Kasumi-1 (cell line): ENCODE measurements around the gene ZNF608.

ENCODE experiments used
- DNase-seq, 2 experiments: peaks; one replicate each; lab custom pipeline; 2025; lab: John Stamatoyannopoulos, UW

The ZNF608 gene

DNA sequence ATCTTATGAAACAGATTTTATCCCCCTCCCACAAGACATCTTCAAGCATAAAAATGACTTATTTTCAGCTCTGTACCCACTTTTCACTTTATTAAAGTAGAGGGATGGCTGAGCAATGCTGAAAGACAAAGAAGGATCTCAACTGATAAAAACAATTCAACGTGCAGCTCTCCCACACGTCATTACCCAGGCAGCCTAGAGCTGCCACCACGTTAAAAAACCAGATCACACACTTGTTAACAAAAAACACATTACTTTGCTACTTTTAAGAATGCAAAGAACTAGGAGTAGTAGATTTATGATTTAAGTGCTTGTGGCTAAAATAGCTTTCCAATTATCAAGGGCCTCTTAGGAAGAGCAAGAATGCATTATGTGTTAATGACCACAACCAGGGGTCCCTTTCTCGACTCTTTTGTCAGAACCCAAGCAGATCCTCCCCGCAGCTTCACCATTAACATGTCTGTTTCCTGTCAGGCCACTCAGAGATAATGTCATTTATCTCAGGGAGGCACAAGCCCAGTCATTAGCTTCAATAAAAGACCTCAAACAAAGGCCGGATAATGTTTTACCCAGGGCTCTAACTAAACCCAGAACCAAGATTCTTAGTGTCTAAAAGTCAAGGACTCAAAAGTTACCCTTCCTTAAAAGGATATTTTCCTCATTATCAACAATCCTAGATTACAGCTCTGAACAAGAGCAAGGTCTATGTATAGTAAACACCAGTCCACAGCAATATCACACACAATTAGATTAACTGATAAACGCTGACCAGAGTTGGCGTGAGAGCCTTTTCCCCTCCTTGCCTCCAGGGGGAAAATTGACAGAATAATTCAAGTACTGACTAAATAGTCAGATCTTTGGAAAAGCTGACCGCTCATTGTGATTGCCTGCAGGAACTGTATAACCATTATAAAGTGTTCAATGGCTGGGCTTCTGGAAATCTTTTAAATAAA lies 7.5 kb downstream of the ZNF608 start:
- peak; percentile 43 to 57 for DNase-seq

DNA sequence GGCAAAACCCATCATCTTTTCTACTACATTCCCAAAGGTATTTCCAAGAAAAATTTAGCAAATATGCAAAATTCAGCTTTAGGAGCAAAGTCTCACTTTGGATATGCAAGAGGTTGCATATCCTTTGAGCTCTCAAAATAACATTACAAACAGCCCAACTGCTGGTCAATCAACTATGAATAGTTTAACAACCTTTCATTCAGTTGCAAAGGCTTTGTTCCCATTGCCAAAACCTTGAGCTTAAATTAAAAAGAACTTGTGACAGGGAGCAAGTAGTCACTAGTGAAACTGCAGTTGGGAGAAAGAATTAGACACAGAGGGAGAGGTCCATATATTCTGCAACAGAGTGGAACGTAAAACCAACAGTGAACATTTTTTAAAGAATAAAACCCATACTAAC lies 8.8 kb downstream of the ZNF608 start:
- no peak for DNase-seq

DNA sequence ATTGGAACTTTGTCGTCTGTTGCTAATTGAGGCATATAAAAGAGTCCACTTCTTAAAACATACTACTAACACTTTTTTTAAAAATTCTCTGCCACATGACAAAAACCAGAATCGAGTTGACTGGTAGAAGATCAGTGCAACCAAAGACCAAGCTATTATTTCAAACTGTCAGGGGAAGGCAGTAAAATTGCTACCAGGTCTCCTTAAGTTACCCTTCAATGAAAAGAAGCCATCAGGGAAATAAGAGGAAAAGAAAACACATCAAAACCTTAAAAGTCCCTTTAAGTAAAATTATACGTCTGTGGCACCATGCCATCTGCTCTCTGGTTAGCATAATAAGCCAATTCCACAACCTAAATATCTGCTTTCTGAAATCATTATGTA lies 9.6 kb downstream of the ZNF608 start:
- no peak for DNase-seq

DNA sequence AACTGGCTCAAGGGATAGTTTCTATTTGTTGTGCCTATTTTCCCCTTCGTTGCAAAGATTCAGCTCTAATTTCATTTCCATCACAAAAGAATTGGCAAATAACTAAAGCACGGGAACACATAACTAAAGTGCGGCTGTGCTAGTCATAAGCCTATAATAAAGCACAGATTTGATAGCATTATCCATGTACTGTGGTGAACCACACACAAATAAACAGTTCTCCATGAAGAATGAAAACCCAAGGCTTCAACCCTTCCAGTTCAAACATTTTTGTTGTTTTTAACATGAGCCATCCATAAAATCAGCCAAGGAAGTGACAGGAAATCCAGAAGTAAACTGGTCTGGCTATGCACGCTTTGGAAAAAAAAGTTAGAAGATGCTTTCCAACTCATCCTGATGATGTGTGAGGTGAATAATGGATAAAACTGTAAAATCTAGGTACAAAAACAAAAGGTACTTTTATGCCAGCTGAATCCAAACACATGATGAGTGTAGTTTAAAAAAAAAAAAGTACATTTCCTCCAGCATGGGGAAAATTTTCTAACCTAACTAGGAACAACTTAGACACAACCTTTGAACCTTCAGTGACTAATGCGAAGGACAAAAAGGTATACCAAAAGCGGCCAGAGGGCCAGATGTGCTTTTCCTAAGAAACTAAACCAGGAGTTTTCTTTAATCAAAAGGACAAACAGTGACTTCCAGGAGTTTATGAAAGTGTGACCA lies 10.2 kb downstream of the ZNF608 start:
- no peak for DNase-seq

DNA sequence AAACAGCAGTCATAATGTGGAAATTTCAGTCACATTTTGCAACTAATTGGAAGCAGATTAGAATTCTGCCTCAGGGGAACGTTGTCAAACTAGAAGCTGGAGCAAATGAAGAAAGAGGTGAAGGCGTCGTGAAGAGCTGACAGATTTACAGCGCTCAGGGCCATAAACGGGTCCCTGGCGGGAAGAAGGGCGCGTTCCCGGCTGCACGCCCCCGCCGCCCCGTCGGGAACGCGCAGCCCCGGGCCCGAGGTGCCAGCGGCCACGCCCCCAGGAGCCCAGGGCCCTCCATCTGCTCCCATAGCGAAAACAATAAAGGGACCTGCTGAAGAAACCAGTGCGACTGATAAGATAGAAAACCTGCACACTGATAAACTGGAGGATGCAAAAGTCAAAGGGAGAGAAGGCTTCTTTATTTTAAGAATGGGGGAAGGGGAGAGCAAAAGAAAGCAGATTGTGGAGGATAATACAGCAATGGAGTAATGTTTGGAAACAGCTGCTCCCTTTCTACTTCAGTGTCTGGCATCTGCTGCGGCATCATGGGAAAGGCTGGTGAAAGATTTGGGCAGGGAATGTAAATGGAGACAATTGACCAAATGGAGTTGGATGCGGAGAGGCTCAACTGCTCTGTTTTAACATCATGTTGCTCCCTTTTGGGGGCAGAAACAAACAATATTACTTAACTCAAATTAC lies 11.1 kb downstream of the ZNF608 start:
- DNase-seq = no peak

DNA sequence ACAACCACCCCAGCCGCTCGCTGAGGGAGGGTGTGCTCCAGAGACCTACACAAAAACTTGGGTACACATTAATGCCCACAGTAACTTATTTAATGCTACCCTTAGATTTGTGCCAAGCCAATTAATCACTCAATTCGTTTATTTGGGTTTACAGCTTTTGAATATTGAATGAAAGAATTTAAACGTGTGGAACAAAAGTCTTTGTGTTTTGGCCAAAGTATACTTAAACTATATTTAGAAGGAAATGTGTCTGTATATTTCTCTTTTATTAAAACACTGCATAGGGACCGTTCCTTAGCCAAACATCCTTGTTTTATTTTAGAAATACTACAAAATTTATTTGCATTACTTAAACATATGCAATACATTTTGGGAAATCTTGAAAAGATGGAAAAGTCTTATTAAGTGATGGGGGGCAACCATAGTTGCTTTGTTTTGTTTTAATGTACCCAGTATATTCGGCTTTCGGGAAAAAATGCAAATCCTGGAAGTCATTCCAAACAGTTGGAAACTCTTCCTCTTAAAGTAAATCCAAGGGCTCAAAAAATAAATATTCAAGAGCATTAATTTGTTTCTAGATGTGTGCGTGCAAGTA lies 11.8 kb downstream of the ZNF608 start:
- DNase-seq = no peak

DNA sequence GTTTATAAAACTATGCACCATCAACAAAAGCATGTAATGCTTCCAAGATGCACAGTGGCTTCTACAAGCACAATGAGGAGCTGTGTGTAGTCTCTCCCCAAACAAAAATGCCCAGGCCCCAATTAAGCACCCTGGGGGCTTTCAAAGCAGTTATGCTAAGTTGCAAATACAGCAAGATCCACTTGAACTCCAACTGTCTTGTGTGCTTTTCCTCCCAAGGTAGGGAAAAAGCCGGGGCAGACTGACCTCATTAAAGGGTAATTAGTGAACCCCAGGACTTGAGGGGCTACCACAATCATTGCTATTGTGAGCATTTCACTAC lies 13.1 kb downstream of the ZNF608 start:
- DNase-seq = no peak

DNA sequence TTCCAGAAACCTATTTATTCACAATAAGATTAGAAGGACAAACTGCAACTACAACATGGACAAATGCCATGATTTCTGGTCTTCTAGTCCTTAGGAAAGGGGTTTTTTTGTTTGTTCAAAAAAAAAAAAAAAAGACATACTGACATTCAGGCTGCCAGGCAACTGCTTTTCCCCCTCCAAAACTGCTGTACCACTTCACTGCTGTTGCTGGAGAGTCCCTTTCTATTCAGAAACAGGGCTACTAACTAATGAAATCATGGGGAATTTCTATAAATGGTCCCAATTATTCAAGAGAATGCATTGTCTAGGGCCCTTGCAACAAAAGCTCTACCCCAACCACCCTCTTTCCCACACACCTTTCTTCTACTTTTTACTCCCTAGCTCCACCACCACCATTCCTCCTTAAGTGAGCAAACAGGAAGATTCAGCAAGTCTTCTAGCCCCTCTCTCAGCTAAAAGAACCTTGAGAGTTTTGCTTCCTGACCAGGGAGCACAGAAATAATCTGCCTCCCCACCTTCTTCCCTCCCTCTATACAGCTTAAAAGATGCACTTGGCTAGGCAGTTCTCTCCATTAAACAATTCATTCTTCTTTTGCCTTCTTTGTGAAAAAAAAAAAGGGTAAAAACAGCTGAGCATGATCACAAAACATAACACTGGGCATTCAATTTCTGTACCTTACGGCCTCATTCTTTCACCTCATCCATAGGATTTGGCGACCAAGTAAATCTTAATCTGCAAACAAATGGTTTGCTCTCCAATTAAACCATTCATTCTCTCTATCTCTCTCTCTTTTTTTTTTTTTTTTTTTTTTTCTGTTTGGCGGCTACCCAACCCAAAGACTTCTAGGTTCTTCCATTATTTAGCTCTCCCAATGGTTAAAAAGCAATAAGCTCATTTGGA lies 13.8 kb downstream of the ZNF608 start:
- DNase-seq = no peak

DNA sequence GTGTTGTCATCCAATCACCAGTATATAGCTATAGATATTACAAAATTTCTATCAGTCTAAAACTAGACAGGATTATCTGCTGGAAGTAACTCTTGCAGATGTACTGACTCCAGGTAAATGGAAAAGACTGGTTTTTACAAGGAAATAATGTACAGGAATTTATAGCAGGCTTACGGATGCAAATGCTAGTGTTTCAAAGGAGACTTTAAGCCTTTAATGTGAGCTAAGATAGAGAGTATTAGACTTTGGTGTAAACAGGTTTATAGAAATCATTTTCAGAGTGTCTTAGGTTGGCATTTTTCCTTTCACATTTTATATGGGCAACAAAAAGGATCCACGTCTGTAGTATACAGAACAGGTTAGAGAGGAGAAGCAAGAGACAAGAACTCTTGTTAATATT lies 16.1 kb downstream of the ZNF608 start:
- DNase-seq = no peak

DNA sequence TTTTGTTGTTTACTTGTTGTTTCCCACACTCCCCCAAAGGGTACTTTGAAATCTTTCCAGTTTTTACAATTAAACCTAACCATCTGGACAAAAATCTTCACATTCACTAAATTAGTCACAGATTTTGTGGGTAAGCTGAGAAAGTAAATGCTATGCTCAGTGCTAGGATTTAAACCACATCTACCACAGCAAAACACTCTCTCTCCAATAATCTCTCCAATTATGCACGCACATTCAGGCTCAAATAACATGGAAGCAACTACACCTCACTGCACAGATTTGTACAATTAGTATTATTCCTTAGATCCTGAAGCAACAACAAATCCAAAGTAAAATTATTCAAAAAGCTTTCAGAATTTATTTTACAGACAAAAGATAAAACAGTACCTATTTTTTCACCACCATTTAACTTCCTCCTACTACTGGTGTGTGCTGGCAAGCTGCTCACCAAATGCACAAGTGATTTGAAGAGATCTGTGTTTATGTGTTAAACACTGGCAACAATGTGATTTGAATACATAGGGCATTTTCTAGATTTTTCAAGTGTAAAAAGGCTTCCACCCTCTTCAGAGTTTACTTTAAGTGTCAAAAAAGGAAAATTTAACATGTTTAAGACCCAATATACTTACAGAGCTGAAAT lies 16.6 kb downstream of the ZNF608 start:
- DNase-seq = no peak

DNA sequence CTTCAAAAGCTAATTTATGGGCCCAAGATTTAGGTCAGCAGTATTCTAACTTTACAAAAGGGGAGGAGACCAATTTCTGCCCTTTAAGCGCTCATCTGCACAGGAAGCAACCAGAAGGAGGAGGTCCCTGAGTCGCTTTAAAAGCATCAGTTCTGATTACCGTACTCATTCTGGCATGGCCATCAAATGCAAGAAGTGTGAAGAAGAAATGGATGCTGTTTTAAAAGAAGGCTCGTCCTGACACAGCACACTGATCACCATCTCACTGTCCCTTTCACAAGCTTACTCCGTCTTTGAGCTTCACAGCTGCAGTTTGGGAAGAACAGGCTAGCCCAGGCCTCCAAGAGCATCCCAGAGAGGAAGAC lies 17.5 kb downstream of the ZNF608 start:
- no peak for DNase-seq

DNA sequence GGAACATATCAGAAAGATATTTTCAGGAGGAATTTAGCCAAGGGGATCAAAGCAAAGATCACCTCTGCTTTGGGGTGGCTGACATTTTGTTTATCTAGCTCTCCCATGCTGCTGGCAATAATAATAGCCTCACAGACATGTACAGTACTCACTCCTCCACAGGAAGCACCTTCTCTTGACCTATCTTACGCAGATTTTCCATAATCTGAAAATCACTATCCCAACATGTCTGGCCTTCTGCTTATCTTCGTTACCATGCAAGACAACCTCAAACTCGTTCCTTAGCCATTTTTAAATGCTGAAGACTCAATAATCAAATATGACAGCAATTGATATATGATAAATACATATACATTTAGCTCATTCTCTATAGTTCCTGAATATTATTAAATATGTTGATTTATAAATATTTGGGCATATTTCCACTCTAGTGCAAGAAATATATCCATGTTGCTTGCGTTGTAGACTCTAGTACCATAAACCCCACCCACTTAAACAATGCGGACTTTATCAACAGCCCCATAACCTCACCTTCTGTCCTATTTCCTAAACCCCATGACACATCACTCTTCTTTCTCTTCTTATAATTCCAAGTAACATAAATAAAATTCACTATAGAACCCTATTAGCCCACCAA lies 18.0 kb downstream of the ZNF608 start:
- no peak for DNase-seq

DNA sequence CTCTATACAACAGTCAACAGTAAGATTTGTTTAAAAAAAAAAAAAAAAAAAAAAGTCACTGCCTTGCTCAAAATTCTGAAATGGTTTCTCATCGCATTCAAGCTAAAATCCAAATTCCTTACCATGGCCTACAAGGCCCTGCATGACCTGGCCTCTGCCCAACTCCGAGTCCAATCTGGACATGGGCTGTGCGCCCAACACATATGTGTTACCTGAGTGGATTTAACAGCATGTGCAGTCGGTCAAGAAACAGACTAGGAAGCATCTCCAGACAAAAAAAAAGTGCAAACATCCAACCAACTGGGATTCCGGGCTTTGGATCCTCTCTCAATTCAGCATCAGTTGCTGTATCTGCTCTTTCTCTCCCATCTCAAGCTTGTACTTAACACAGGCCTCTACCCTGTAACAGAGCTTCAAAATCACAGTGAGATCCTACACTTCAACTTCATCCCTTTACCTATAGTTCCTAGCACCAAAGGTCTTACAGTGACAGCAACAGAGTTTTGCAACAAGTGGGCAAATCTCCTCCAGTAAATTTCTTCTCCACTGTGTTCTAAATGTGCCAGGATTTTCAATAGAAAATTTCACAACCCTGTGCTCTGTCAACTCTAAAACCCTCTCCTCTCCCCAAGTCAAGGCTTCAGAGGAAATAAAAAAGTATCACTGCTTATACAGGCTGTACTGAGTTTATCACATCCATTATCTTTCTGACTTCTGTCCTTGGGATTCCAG lies 19.6 kb downstream of the ZNF608 start:
- DNase-seq = no peak

DNA sequence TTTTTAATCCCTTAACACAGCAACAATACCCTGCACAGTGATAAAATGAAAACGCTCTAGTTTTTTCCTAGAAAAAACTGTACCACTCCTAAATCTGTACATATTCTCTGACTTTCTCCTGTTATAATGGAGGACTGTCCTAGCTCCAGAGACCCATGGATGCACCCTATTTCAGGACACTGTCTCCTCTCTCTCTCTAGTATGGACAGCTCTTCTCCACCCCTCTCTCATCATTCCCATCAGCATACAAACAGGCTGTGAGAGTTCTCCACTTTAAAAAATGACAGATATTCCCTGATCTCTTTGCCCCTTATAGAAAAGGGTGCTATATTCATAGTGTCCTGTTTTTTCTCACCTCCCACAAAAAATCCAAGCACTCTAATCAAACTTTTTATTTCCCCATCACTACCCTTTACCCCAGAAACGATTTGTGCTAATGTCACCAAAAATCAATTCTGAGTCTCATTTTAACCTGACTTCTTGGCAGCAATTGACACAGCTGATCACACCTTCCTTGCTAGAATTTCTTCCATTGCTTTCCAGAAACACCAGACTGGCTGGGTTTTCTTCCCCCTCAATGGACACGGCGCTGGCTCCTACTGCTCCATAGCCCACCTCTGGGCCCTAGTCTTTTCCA lies 20.7 kb downstream of the ZNF608 start:
- no peak for DNase-seq

DNA sequence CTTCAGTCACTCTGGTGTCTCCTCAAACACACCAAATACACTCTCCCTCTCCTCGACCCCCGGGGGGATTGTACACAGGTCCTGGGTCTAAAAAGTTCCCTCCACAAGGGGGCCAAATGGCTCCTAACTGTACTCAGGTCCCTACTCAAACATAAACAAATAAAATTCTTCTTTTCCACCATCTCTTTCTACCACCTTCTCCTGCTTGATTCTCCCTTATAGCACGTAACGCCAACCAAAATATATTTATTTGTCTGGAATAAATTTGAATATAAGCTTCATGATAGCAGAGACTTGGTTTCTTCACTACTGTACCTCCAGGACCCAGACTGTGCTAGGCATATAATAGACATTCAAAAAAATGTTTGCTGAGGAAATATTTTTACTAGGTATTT lies 21.4 kb downstream of the ZNF608 start:
- DNase-seq = no peak

DNA sequence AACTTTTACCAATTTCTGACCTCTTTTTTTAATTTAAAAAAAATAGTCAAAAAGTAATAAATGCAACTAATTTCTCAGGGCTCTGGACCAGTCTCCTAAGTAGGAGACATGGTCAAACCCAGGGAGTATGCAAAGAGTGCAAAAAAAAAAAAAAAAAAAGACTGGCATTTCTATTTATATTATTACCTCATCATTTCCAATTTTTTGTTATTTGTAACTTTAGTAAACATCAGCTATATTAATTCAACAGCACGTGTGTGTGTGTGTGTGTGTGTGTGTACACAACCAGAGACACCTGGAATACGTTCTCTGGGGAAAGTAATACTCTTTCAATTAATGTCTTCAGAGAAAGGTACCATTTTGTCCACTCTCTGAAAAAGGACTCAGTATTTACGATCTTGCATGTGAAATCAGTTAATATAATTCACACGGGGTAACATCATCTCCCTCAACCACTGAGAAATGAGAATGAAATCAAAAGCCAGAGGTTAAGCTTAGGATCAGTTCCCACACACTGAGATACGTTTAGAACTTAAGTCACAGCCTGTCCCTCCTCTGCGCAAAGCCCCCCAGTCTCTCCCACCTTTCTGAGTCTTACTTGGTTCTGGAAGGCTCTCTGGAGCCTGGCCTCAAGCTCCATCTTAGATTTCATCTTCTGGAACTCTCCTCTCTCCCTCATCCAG lies 21.9 kb downstream of the ZNF608 start:
- DNase-seq = no peak

DNA sequence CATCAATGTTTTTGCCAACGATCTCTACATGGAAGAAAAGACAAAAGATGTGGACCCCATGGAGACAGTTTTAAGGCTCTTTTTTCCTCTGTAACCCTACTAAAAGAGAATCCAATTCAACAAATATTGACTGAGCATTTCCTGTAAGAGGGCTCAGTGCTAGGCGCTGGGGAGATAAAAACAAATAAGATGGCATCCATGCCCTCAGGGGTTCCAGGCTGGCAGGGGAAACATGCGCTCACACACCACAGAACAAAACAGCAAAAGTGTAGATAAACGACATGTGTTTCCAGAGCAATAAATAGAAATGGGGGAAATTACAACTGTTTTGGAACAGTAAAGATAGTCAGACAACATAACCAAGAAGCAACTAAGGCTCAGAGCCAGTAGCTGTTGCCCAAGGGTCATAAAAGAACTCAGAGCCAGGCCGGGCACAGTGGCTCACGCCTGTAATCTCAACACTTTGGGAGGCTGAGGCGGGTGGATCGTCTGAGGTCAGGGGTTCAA lies 25.2 kb downstream of the ZNF608 start:
- no peak for DNase-seq

DNA sequence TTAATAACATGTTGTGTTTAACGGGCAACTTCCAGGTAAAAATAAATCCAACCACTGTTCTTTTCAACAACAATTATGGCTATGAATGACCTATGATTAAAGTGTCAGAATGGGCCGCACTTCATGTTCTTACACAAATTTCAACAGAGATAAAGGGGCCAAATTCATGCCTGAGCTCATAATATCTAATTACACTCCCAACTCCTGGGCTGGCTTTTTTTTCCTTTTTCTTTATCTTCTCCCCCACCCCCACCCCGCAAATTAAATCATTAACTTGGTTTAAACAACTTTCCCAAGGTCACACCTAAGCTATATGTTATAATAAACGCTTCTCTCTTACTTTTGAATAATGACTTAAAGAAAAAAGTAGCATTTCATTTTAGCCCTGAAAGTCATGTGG lies 25.8 kb downstream of the ZNF608 start:
- no peak for DNase-seq
